ENCODE data around the gene AKR1D1.
"Not testable (repeated sequence)": the region's sequence is repeated elsewhere in the genome, so short reads cannot be mapped to it uniquely, and the experiment has no call there.

The AKR1D1 gene

DNA sequence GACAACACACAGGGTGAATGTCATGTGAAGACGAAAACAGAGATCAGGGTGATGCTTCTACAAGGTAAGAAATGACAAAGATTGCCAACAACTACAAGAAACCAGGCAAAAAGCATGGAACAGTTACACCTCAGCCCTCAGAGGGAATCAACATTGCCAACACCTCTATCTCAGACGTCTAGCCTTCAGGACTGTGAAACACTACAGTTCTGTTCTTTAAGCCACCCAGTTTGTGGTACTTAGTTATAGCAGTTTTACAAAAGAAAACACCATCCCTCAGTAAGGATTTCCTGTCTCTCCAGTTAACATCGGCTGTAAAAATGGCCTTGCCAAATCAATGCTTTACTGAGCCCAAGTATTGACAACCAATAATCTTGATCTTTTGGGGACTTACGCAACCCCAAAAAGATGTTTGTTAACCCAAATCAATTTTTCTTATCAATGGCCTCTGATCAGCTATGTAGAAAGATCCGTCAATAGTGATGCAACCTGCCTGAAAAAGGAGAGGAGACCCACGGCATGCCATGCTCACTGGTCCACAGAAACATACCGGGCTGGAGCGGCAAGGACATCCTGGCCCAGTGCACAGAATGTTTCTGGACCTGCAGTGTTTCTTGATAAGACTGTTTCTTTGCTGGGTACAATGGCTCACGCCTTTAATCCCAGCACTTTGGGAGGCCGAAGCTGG is 44.0 kb downstream of the AKR1D1 start:
- no peak for DNase-seq

DNA sequence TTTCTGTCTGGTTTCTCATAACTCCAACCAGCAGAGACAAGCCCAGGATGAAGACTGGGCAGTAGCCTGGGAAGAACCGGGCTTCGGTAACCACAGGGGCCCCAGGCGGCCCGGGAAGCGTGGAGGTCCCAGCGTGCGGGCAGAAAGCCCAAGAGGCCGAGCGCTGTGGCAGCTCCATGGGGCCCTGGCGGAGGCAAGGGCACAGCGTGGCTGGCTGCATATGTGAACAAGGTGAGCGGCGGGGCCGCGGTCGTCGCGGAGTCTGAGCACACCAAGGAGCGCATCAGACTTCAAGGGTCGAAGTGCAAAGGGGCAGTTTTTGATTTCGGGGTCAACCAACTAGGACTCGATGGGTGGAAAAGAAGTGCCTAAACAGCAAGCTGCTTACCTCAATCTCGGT is 45.9 kb downstream of the AKR1D1 start:
- no peak for DNase-seq

DNA sequence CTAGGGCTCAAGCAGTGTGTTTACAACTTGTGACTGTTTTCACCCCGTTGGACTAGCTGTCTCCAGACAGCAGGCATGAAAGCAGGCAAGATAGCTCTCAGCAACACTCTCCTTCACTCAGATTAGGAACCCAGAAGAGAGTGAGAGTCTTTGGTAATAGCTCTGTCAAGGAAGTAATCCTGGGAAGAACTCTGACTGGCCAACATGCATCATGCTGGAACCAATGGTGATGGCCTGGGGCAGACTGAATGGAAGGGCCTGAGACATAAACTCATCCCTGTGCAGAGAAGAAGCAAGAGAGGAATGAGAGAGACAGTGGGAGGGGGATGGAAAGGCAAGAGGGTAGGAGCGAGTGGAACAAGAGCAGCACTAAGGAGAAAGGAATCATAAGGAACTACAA is 48.9 kb downstream of the AKR1D1 start:
- DNase-seq: no peak

DNA sequence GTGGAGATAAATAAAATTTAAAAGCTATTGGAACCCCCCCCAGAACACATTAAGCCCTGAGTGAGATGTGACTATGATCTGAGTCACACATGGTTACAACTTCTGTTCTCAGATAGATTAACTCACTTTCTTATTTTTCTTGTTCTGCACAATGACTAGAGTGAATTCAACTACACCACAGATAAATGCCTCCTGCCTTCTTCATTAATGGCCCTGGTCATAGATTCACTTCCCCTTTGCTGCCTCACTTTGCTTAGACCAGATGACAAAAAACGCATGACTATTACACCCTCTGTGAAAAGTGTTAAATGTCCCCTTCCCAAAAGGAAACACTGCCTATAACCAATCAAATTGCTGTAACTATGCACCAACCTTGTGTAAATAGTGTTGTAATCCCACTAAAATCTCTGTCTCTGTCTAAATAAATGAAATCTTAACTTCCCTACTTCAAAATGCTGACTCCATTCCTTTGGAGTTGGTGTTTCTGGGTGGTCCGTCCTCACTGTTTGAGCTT is 49.4 kb downstream of the AKR1D1 start:
- peak in 1 of 56 donors; percentile 1 for DNase-seq

DNA sequence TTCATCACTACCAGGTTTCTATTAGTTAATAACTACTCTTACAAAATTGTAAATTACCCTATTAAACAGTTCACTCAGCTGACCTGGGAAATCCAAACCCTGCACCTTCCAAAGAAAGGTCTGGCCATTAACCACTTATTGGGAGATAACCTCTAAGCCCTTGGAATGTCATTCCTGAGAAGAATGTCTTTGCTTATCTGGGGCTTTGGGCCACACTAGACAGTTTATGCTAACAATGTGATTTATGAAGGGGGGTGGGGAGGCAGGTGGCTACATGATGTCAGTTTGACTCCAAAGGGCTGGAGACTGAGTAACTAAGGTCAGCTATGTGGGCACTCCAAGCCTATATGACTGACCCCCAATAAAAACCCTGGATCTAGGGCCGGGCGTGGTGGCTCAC is 50.7 kb downstream of the AKR1D1 start:
- DNase-seq: no peak

DNA sequence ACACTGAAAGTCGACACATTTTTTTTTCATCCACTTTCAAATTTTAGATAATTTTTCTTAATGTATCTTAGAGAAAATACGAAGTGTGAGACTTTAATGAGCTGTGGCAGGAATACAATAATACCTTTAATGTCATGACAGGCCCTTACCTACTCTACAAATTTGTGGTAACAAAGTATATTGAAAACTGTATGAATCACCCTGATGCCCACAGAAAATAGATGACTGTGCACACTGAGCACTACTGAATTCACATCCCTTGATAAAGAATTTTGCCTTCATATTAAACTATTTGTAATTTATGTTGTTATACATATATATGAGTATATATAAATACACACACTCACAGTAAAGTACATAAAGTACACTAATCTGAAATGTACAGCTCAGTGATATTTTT is 51.7 kb downstream of the AKR1D1 start:
- no peak for DNase-seq

DNA sequence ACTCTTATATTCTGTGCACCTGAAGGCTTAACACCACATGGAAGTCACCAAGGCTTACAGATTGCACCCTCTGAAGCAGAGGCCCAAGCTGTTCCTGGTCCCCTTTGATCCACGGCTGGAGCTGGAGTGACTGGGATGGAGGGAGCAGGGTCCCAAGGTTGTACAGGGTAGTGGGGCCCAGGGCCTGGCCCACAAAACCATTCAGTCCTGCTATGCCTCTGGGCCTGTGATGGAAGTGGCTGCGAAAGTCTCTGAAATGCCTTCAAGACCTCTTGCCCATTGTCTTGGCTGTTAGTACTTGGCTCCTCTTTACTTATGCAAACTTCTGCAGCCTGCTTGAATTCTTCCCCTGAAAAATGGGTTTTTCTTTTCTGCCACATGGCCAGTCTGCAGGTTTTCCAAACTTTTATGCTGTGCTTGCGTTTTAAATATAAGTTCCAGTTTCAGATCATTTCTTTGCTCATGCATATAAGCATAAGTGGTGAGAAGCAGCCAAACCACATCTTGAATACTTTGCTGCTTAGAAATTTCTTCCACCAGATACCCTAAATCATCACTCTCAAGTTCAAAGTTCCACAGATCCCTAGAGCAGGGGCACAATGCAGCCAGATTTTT is 53.4 kb downstream of the AKR1D1 start:
- no peak for DNase-seq

DNA sequence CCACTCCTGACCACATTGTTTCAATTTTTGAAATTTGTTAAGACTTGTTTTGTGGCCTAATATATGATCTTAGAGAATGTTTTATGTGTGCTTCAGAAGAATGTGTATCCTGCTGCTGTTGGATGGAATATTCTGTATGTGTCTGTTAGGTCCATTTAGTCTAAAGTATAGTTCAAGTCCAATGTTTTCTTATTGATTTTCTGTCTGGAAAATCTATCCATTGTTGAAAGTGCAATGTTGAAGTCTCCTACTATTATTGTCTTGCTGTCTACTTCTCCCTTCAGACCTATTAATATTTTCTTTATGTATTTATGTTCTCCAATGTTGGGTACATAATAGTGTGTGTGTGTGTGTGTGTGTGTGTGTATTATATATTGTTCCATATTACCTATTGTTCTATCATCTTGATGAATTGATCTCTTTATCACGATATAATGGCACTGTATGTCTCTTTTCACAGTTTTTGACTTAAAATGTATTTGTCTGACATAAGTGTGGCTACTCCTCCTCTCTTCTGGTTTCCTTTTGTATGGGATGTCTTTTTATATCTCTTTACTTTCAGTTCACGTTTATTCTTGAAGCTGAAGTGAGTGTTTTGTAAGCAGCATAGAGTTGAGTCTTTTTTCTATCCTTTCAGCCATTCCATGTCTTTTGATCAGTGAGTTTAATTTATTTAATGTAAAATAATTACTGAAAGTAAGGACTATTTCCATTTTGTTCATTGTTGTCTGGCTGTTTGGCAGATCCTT is 61.3 kb downstream of the AKR1D1 start:
- DNase-seq: no peak

DNA sequence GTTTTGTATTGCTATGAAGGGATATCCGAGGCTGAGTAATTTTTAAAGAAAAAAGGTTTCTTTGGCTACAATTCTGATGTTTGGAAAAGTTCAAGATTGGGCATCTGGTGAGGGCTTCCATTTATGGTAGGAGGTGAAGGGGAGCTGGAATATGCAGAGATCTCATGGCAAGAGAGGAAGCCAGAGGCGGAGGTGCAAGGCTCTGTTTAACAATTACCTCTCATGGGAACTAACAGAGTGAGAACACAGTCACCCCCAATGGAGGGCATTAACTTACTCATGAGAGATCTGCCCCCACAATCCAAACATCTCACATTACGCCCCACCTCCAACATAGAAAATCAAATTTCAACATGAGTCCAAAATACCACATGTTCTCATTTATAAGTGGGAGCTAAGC is 62.0 kb downstream of the AKR1D1 start:
- no peak for DNase-seq

DNA sequence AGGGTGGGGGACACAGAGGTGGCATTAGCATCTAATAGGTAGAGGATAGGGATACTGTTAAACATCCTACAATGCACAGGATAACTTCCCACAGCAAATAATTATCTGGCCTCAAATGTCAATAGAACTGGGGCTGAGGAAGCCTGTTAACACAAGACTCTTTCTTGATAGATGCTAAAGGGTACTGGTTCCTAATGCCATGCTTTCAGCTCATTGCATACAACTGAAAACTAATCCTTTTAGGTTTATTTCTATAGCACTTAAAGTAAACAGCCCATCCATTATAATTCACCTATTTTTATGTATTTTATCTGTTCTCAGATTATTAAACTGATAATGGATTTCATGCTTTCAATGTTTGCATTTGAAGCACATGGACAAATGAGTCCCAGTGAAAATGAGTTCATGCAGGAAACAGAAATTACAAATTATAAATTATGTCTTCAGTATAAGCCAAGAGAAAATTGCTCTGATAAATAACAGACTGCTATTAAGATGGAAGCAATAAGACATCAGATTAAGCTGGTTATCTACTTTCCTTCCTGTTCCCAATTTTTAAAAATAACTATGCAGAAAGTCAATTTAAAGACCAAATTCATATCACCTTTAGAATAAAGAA is 66.4 kb downstream of the AKR1D1 start:
- DNase-seq: no peak

DNA sequence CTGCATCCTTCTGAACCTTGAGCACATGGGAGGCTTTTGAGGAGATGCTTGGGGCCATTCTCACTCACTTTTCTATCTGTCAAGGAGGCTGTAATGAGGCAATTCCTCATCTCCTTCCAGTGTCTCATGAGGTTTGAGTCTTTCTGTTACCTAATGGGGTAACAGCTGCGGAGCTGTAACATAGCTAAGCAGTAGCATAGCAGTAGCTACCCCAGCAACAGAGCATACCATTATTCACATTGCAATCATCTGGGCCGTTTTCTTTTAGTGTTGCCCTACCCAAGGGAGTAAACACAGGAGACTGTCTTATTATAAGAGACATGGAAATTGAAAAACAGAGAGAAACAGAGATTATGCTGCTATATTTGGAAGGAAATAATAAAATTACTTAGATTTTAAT is 68.7 kb downstream of the AKR1D1 start:
- no peak for DNase-seq

DNA sequence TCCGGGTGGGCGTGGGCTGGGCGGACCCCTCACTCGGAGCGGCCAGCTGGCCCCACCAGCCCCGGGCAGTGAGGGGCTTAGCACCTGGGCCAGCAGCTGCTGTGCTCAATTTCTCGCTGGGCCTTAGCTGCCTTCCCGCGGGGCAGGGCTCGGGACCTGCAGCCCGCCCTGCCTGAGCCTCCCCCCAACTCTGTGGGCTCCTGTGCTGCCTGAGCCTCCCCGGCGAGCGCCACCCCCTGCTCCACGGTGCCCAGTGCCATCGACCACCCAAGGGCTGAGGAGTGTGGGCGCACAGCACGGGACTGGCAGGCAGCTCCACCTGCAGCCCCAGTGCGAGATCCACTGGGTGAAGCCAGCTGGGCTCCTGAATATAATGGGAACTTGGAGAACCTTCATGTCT is 70.0 kb downstream of the AKR1D1 start:
- DNase-seq: not testable (repeated sequence)

DNA sequence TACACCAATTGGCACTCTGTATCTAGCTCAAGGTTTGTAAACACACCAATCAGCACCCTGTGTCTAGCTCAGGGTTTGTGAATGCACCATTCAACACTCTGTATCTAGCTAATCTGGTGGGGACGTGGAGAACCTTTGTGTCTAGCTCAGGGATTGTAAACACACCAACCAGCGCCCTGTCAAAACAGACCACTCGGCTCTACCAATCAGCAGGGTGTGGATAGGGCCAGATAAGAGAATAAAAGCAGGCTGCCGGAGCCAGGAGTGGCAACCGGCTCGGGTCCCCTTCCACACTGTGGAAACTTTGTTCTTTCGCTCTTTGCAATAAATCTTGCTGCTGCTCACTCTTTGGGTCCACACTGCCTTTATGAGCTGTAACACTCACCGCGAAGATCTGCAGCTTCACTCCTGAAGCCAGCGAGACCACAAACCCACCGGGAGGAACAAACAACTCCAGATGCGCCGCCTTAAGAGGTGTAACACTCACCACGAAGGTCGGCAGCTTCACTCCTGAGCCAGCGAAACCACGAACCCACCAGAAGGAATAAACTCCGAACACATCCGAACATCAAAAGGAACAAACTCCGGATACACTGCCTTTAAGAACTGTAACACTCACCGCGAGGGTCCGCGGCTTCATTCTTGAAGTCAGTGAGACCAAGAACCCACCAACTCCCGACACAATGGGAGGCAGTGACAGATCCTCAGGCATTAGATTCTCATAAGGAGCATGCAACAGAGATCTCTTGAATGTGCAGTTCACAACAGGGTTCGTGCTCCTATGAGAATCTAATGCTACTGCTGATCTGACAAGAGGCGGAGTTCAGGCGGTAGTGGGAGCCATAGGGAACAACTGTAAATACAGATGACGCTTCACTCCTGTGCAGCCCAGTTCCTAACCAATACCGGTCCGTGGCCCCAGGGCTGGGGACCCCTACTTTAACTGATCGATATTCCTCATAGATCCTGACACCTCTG is 70.8 kb downstream of the AKR1D1 start:
- not testable (repeated sequence) for DNase-seq

DNA sequence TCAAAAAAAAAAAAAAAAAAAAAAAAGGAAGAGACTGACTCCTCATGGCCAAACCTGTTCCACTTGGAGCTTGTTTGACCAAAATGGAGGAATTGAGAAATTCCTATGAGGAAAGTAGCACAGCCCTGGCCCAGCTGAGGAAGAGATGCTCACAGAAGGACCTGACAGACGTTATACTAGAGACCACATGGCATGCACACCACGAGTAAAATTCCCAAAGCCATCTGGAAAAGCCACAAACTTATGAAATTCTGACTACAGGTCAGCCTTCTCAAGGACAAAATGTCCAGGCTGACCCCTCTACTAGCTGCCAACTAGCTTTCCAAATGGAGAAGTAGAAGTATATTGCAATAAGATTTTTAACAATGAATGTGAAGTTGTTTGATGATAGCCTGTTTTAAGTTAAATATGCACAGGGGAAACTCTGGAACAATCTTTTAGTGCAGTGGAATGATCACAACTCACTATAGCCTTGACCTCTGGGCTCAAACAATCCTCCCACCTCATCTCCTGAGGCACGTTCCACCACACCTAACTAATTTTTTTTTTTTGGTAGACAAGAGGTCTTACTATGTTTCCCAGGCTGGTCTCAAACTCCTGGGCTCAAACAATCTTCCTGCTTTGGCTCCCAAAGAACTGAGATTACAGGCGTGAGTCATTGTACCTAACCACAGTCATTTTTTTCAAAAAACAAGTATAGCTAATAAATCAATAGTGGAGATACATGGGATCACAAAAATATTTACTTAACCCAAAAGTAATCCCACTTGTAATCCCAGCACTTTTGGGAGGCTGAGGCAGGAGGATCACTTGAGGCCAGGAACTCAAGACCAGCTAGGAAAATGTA is 75.7 kb downstream of the AKR1D1 start:
- no peak for DNase-seq

DNA sequence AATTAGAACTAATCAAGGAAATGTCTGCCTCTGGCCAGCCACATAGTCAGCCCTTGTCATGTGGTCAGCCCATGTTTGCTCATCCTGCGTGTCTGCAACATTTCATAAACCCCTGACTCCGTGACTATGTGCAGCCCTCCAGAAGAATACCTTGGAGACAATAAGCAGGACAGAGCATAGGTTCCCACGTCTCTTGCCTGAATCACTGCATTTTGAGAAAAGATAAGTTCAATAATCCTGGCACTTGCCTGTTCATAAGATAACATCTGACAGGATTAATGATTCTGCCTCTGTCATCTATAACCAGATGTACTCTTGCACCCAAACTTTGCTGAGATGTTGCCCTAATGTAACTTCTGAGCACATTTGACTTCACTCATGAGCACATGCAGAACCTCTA is 78.4 kb downstream of the AKR1D1 start:
- DNase-seq: no peak

DNA sequence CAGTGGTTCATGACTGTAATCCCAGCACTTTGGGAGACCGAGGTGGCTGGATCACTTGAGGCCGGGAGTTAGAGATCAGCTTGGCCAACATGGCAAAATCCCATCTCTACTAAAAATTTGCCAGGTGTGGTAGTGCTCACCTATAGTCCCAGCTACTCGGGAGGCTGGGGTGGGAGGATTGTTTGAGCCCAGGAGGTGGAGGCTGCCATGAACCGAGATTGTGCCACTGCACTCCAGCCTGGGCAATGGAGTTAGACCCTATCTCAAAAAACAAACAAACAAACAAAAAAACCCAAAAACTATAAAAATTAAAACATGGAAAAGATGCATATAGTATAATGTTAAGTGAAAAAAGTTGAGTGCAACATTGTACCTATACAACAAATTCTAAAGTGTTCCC is 81.4 kb downstream of the AKR1D1 start:
- DNase-seq: no peak

DNA sequence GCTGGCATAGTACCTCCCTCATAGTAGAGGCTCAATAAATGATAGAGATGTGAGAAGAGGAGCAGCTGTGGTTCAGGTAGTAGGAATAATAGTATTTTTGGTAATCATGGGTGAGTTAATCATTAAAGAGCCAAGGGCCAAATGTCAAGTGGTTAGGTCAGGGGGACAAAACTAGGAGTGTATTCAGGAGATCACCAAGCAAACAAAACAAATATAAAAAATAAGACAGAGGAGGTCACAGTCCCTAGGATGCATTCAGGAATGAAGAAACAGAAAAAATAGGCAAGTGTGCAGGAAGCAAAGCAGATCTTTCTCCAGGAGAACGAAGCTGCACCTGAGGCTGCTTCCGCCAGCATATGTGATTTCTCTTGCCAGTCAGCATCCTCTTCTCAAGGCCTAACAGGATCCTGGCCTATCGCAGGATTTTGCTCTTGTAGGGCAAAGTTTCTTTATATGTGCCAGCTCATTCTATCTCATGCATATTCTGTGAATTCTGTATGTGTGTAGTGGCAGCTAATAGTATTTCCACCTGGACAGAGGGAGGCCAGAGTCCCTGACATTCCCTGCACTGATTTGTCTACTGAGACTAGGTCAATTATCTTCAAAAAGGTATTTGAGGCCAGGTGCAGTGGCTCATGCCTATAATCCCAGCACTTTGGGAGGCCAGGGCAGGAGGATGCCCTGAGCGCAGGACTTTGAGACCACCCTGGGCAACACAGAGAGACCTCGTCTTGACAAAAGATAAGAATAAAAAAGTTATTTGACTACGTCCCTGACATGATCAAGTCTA is 82.7 kb downstream of the AKR1D1 start:
- DNase-seq: no peak

DNA sequence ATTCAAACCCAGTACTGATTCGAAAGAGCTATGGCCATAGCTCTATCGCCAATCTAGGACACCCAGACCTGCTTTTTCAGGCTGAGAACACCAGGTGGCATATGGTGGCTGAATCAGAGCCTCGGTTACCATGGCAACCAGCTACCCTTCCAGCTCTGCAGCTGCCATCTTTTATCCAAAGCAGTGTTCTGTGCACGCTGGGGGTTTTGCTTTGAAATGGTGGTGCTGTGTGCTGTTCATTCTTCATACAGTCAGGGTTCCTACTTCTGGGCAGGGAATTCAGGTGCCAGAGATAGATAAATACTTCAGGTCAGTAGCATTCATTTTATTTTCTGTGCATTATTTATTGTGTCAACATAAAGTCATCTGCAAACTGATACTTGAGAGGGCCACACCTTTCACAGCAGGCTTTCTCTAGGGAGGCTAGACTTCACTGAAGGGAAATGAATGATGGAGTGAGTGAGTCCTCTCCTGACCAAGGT is 85.4 kb downstream of the AKR1D1 start:
- peak in 54 of 56 donors; percentile 6 to 86 (median 50) for DNase-seq

DNA sequence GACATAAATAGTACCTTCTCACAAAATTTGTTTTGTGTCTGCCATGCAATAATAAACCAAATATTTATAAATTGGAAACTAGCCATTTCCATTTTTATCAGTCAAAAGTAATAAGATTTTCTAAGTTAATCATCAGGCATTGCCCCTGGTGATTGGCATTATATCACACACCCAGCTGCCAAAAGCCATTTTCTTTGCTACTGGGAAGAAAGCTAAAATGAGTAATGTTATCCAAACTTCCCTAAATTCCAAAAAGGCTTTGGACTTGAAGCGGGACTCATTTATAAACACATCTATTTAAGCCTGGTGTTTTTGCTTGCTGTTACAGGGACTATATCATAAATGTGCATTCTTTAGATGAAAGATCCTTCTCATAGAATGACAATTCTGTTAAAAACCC is 86.0 kb downstream of the AKR1D1 start:
- DNase-seq: no peak
